ENCODE measurements around the gene BGLAP. TPM values are rescaled to one million over a fixed set of nuclear protein-coding genes. Genes with fewer than 3 reads are reported as not detected.

BGLAP gene
- total and polyA plus RNA-seq, 2 of the 13 experiments (the other 11 are each of a cell fraction or from before 2014, with no cell fraction given): 0.62 to 1.6 TPM

DNA sequence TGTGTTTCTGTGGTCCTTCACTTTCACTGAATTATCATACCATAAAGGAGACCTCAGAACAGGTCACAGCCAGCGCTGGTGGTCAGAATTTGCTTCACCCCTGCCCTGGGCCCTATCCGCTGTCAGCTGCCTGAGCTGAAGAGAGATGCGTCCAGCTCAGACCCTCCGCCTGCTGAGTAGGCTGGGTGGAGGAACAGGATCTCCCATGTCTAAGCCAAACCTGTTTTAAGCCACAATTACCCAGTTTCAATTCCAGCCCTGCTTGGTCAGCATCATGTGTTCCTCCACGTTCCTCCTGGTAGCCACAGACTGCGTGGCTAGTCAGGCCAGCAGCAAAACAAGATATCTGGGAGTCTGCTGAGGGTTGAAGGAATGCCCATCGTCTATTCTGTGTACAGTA is 13.5 kb upstream of the BGLAP start:
- TF ChIP-seq ZNF672 (CRISPR knock-in tag; IDR thresholded peaks at IDR 0.05): no peak
- TF ChIP-seq, protein P1, sequence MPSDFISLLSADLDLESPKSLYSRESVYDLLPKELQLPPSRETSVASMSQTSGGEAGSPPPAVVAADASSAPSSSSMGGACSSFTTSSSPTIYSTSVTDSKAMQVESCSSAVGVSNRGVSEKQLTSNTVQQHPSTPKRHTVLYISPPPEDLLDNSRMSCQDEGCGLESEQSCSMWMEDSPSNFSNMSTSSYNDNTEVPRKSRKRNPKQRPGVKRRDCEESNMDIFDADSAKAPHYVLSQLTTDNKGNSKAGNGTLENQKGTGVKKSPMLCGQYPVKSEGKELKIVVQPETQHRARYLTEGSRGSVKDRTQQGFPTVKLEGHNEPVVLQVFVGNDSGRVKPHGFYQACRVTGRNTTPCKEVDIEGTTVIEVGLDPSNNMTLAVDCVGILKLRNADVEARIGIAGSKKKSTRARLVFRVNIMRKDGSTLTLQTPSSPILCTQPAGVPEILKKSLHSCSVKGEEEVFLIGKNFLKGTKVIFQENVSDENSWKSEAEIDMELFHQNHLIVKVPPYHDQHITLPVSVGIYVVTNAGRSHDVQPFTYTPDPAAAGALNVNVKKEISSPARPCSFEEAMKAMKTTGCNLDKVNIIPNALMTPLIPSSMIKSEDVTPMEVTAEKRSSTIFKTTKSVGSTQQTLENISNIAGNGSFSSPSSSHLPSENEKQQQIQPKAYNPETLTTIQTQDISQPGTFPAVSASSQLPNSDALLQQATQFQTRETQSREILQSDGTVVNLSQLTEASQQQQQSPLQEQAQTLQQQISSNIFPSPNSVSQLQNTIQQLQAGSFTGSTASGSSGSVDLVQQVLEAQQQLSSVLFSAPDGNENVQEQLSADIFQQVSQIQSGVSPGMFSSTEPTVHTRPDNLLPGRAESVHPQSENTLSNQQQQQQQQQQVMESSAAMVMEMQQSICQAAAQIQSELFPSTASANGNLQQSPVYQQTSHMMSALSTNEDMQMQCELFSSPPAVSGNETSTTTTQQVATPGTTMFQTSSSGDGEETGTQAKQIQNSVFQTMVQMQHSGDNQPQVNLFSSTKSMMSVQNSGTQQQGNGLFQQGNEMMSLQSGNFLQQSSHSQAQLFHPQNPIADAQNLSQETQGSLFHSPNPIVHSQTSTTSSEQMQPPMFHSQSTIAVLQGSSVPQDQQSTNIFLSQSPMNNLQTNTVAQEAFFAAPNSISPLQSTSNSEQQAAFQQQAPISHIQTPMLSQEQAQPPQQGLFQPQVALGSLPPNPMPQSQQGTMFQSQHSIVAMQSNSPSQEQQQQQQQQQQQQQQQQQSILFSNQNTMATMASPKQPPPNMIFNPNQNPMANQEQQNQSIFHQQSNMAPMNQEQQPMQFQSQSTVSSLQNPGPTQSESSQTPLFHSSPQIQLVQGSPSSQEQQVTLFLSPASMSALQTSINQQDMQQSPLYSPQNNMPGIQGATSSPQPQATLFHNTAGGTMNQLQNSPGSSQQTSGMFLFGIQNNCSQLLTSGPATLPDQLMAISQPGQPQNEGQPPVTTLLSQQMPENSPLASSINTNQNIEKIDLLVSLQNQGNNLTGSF (CRISPR knock-in tag; IDR thresholded peaks at IDR 0.05): no peak
- TF ChIP-seq SIX1 (CRISPR knock-in tag; IDR thresholded peaks at IDR 0.05; ENCODE audit: borderline replicate concordance): no peak
- TF ChIP-seq TARDBP (CRISPR knock-in tag; IDR thresholded peaks at IDR 0.05): no peak
- DNase-seq (ENCODE audit: low spot score) (no peak), ATAC-seq (no peak), FAIRE-seq (no peak)
- no TSS peak for BruUV-seq (replicated peaks)
- Histone ChIP-seq H3K4me3 (replicated peaks in 1 of 3; ENCODE audit: insufficient read depth in 1 of 3, low read depth in 2 of 3, low read length in 3 of 3) (no peak overlapping the region), H4K20me1 (ENCODE audit: insufficient read depth, low read length) (no peaks in the 10 kb centered on the region), H3K9me3 (ENCODE audit: low read length) (no peaks in the 10 kb centered on the region), H3K27ac (ENCODE audit: extremely low read length, insufficient read depth, low read length) (no peak overlapping the region), H3K9ac (ENCODE audit: insufficient read depth, low read depth, low read length) (no peak overlapping the region), H2AFZ (ENCODE audit: low read length) (no peak overlapping the region), H3K36me3 (replicated peaks in 1 of 2; ENCODE audit: control insufficient read depth in 1 of 2, insufficient read depth in 2 of 2, low read length in 2 of 2) (peaks cover 10 to 40% of the 10 kb centered on the region in 2 experiments), H3K4me2 (ENCODE audit: low read depth, low read length) (no peak overlapping the region), H3K4me1 (ENCODE audit: insufficient read depth, low read length) (peaks cover 17% of the 10 kb centered on the region), H3K27me3 (ENCODE audit: control insufficient read depth in 1 of 2, insufficient read depth in 2 of 2, low read length in 2 of 2) (no peaks in the 10 kb centered on the region), H3K79me2 (ENCODE audit: insufficient read depth, low read length) (no peaks in the 10 kb centered on the region)
- ChIA-PET POLR2A (interaction anchor here (1.7 kb wide), 1 partner anchor 16 kb away, joined by 4 read pairs; the partner anchor contains the start of gene PMF1), CTCF (ENCODE audit: low intra/inter-chr PET ratio, low total read pairs) (no interaction called here)
- intact Hi-C loops (cut with micrococcal nuclease; ENCODE audit: unreplicated experiment): no loop called here
- in situ Hi-C loops (cut with HindIII; ENCODE audit: extremely low pct_ligation_motif_present, low pct_unique_long_range_greater_than_20kb): loop anchor here (5.0 kb wide), 1 partner anchor 86 kb away; no protein-coding TSS in a partner anchor
- 77% methylated on average over 7 of the region's 7 CpGs for WGBS (ENCODE audit: low lambda C conversion rate)

Data from HepG2 (cell line).